Psoas muscle (tissue), 8 donors: ENCODE results near the gene LATS1. TPM values are rescaled to one million over a fixed set of nuclear protein-coding genes. Genes with fewer than 3 reads are reported as not detected.

Experiments used
- ATAC-seq, 4 donors: fragments of 200-7000 bp; cut with Tn5 transposase; one replicate each; pipeline ENCODE4 v1.9.1; 2020; ENCODE audit warnings: moderate library complexity in 3 of 4, mild to moderate bottlenecking in 2 of 4
- DNase-seq, 2 donors: peaks; one replicate each; pipeline ENCODE4 v3.0.0-alpha.2; 2020
- H3K27ac ChIP-seq: fragments of 200-600 bp; one replicate; pipeline ENCODE4 v1.8.0; 2022
- H3K27me3 ChIP-seq, 3 donors: fragments of 200-600 bp in 1 of 3; one replicate each; pipeline versions ENCODE4 v1.6.1 to v1.8.0; 2013 to 2022; ENCODE audit warnings: low read length in 2 of 3, mild to moderate bottlenecking in 2 of 3, moderate library complexity in 1 of 3; ENCODE audit not compliant: insufficient read depth in 3 of 3
- H3K36me3 ChIP-seq, 2 donors: fragments of 200-600 bp in 1 of 2; one replicate each; pipeline versions ENCODE4 v1.6.1 to v1.8.0; 2013 to 2022; ENCODE audit warnings: low read depth in 1 of 2, mild to moderate bottlenecking in 1 of 2, moderate library complexity in 1 of 2; ENCODE audit not compliant: insufficient read depth in 1 of 2
- H3K4me1 ChIP-seq: fragments of 200-600 bp; one replicate; pipeline ENCODE4 v1.8.0; 2022
- H3K4me3 ChIP-seq: fragments of 200-600 bp; one replicate; pipeline ENCODE4 v1.8.0; 2022; ENCODE audit warnings: mild to moderate bottlenecking
- H3K9me3 ChIP-seq: fragments of 200-600 bp; one replicate; pipeline ENCODE4 v1.8.0; 2022
- CTCF ChIP-seq: fragments of 200-600 bp; IDR thresholded peaks from one replicate; pipeline ENCODE4 v1.8.0; 2022; ENCODE audit warnings: antibody characterized with exemption
- WGBS, 3 donors: extraction: QIAGEN DNeasy Blood & Tissue Kit; methylation state at CpG; one replicate each; pipeline versions ENCODE4 v1.1.6 to v1.1.7; 2013; 5-methylcytosine and 5-hydroxymethylcytosine counted together
- intact Hi-C, 2 donors: fragments of 100-400 bp; cut with DNase I; formaldehyde crosslinking; loops; one replicate each; pipeline versions ENCODE4 v1.11.0 to v1.14.2; 2022
- long read RNA-seq, 2 donors: library from polyadenylated mRNA; unstranded; transcript quantifications; one replicate each; pipeline ENCODE4 v2.0.0, GENCODE V29; 2021
- polyA plus RNA-seq, 3 donors: library from polyadenylated mRNA; stranded (reverse); fragments of 200-250 nt; gene quantifications; one replicate each; pipeline ENCODE4 v1.2.3, GENCODE V29; 2013
- total RNA-seq, 4 donors: library from RNA; stranded (reverse); fragmentation: NEBNext Ultra II Directional in 2 of 4; extraction: Animal tissue kit (Norgen Biotek cat#: 25700) in 2 of 4; gene quantifications; one replicate each; pipeline versions ENCODE4 v1.2.1 to v1.2.4, GENCODE V29; 2021 to 2023
- donor health status: healthy with polysubstance abuse.
- donor health status: DM: no; HTN: no; CAD: no; lungs with moderate emphysema.
- donor health status: Bipolar disorder and iron deficiency.
- donor health status: healthy.
- donor health status: DM: yes; HTN: yes; CAD: no.
- donor health status: DM: no; HTN: no; CAD: no.
- donor health status: DM: no; HTN: no; CAD: no.
- donor health status: DM: yes; HTN: yes; CAD: no.

The LATS1 gene
- 10 to 100 TPM; 11.0 to 15.5 (median 13.9) TPM for total RNA-seq
- polyA plus RNA-seq = 1 to 10 TPM; 3.4 to 8.3 (median 3.7) TPM
- long read RNA-seq, donor 1, partial matches to known transcripts = 0 of 1 reads
- long read RNA-seq, donor 1, other reads (novel, unspliced or antisense) = 0 of 1 reads
- long read RNA-seq, donor 2, partial matches to known transcripts = 1 of 4 reads
- long read RNA-seq, donor 2, other reads (novel, unspliced or antisense) = 2 of 4 reads

GRCh38 chr6:149717588-149718458 lies at the start of gene LATS1:
TSS of gene LATS1 (minus strand) at chr6:149718101. CDS start at chr6:149702126, 15,975 bp downstream.
- Histone ChIP-seq H3K36me3 (no peaks in the 10 kb centered on the region), H3K4me3 (peak within 1 kb of the TSS; percentile 99), H3K27me3 (no peaks in the 10 kb centered on the region), H3K27ac (peak within 1 kb of the TSS; percentile 100), H3K9me3 (no peaks in the 10 kb centered on the region), H3K4me1 (peaks cover 33% of the 10 kb centered on the region)
- peak; percentile 93 to 95 (median 94) for ATAC-seq
- DNase-seq = peak; percentile 94 to 95
- no peak for TF ChIP-seq CTCF
- intact Hi-C loops = loop anchor here (5.0 to 10.0 kb wide), 2 partner anchors 71 to 153 kb away; partner anchors contain the start of genes GINM1 (in 2 of the 2) and KATNA1 (in 1 of the 2)
- 0% methylated on average over 71 to 82 of the region's 82 CpGs for WGBS, 3 donors

GRCh38 chr6:149766156-149766769 lies 48.4 kb upstream of the LATS1 start:
- no peak for ATAC-seq
- no peak for DNase-seq
- H3K9me3 ChIP-seq = peaks cover 10% of the 10 kb centered on the region
- intact Hi-C loops = no loop called here
- no peaks in the 10 kb centered on the region for H3K4me1 ChIP-seq
- H3K4me3 ChIP-seq = no peak overlapping the region
- peaks cover 0 to 24% of the 10 kb centered on the region in 2 donors for H3K36me3 ChIP-seq
- no peaks in the 10 kb centered on the region for H3K27me3 ChIP-seq
- no peak overlapping the region for H3K27ac ChIP-seq
- TF ChIP-seq CTCF = no peak
- 60 to 90% (median 69%) methylated on average over 3 of the region's 3 CpGs for WGBS, 3 donors

GRCh38 chr6:149763866-149764265 lies 46.0 kb upstream of the LATS1 start:
- H3K27me3 ChIP-seq = no peaks in the 10 kb centered on the region
- H3K4me1 ChIP-seq = no peaks in the 10 kb centered on the region
- peaks cover 10% of the 10 kb centered on the region for H3K9me3 ChIP-seq
- no peak for DNase-seq
- H3K27ac ChIP-seq = no peak overlapping the region
- peaks cover 0 to 28% of the 10 kb centered on the region in 2 donors for H3K36me3 ChIP-seq
- intact Hi-C loops = no loop called here
- no peak for TF ChIP-seq CTCF
- no peak overlapping the region for H3K4me3 ChIP-seq
- ATAC-seq = no peak

GRCh38 chr6:149761438-149761837 lies 43.5 kb upstream of the LATS1 start:
- peaks cover 0 to 16% of the 10 kb centered on the region in 2 donors for H3K36me3 ChIP-seq
- WGBS, 3 donors = 91 to 96% (median 95%) methylated on average over 1 of the region's 1 CpG
- no peak overlapping the region for H3K27ac ChIP-seq
- H3K4me1 ChIP-seq = peaks cover 6% of the 10 kb centered on the region
- H3K27me3 ChIP-seq = no peaks in the 10 kb centered on the region
- H3K9me3 ChIP-seq = peaks cover 10% of the 10 kb centered on the region
- TF ChIP-seq CTCF = no peak
- ATAC-seq (no peak), DNase-seq (no peak)
- intact Hi-C loops = no loop called here
- H3K4me3 ChIP-seq = no peak overlapping the region
